ENCODE data around the gene APOH.
A peak's percentile ranks its signal among the peaks of the same experiment; 100 is the strongest.

APOH gene

GRCh38 chr17:66234611-66235010 lies 5.4 kb upstream of the APOH start:
- DNase-seq (ENCODE audit: low spot score) = no peak

- no peak for DNase-seq (ENCODE audit: low spot score)
These were observed 4.0 kb upstream of the APOH start for GRCh38 chr17:66233023-66233753.

DNA sequence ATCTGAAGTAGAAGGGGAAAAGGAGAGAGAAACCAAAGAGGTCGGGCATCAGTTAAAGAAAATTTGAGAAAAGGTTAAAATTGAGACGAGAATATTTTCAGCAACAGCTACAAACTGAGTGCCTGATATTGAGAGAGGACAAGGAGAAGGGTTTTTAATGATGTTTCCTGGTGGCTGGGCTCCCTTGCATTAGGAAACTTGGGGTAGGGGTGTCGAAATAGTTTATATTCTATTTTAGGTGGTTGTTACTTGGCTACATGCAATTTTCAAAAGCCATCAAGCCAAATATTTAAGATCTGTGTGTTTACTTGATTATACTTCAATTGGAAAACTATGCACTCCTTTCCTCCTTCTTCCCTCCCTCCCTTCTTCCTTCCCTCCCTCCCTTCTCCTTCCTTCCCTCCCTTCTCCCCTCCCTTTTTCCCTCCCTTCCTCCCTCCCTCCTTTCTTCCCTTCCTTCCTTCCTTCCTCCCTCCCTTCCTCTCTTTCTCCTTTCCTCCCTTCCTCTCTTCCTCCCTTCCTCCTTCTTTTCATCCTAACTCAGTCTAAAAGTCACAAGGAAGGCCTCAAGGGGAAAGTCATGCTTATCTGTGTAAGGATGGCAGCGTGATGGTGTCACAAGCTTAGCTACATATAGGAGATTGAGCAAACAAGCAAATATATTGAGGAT lies 1.8 kb upstream of the APOH start:
- no peak for DNase-seq (ENCODE audit: low spot score)

DNA sequence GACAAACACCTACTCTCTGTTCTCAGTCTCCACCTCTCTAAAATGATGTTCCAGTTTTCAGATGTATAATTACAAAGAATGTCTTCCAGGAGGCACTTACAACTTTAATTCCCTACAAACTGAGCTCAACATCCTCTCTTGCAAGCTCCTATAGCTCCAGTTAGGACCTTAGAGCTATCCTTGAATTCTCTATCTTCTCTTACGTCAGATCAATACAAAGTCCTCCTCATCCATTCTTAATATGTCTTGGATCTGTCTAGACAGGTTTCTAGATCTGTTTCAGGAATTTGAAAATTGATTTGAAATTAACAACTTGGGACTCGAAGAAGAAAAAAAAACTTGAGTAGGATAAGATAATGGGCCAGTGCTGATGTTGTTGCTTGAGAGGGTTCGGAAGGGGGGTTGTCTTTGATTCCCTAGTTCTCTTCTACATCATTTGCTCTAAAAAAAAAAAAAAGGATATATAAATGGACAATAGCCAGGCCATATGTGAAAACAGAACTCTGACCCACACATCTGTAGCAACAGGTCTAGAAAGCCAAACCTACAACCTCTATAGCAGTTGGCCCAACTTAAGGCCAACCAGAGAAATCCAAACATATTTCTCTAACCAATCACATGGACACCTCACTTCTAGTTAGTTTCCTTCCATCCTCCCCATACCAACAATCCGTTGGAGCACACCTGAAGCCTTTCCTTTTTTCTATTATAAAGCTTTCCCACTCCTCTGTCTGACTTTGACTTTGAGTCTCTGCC lies 746 bp upstream of the APOH start:
- DNase-seq (ENCODE audit: low spot score) = no peak

DNA sequence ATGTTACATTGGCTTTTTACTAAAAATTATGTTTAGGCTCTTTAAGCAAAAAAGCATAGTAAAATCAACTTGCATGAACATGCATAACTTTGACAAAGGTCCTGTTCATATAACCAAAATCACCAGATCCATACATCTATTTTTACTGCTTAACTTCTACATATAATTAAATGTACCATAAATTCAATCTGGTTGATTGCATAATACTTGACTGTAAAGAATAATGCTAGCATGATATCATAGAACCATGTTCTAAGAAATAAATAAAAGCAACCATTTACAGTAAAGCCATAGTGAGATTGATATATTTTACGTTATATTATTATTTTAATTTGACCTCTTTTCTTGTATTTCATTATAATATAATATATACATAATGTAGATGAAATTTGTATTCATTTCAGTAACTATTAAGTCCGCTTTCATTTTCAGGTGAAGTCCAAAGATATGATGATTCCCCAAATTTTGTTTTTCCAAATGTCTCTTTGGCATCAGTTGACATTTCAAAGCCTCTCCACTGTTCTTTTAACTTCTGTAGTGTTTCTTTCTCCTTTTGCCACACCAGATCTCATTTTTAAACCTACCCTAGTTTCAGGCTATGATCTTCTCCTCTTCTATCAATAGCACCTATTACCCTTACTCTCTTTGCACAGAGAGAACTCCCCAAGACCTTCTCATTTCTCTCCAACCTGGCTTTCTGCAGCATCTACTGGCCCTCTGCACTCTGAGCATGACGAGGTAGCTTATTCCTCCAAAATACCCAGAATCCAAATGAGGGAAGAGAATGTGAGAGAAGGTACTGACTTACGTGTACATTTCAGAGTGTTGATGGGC lies 1.8 kb downstream of the APOH start:
- no peak for DNase-seq (ENCODE audit: low spot score)

DNA sequence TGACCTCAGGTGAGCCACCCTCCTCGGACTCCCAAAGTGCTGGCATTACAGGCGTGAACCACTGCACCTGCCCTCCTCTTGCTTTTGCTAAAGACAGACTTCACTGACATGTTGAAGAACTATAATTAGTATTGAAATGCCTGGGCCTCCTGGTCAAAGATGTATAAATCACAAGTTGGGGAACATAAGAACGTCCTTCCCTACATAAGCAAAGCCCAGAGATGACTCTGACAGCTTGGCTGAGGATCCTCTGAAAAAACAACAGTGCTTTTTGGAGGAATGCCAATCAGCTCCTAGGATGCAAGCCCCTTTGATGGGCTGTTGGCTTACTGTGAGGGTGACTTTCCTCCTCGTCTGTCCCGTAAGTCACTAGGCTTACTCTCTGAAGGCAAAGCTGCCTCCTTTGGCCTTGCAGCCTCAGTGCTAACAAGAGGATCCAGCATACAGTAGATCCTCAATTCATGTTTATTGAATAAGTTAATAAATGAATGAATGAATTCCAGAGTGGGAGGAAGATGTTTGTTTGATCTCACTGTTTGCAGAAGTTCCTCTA lies 6.3 kb downstream of the APOH start:
- DNase-seq (ENCODE audit: low spot score) = no peak

GRCh38 chr17:66221755-66222530 lies 7.3 kb downstream of the APOH start:
- no peak for DNase-seq (ENCODE audit: low spot score)

DNA sequence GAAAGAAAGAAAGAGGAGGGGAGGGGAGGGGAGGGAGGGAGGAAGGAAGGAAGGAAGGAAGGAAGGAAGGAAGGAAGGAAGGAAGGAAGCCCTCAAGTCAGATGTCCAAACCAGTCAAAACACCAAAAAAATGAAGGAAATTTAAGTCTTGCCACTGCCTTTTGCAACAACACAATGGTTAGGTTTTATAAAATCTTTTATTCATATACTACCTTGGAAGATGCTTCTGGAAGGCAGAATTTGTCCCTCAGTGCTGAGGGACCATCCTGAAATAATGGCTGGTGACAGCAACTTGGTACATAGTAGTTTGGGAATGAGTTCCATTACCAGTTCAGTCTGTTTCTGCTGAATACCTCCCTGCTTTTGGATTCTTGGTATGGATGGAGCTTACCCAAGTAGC lies 7.9 kb downstream of the APOH start:
- no peak for DNase-seq (ENCODE audit: low spot score)

DNA sequence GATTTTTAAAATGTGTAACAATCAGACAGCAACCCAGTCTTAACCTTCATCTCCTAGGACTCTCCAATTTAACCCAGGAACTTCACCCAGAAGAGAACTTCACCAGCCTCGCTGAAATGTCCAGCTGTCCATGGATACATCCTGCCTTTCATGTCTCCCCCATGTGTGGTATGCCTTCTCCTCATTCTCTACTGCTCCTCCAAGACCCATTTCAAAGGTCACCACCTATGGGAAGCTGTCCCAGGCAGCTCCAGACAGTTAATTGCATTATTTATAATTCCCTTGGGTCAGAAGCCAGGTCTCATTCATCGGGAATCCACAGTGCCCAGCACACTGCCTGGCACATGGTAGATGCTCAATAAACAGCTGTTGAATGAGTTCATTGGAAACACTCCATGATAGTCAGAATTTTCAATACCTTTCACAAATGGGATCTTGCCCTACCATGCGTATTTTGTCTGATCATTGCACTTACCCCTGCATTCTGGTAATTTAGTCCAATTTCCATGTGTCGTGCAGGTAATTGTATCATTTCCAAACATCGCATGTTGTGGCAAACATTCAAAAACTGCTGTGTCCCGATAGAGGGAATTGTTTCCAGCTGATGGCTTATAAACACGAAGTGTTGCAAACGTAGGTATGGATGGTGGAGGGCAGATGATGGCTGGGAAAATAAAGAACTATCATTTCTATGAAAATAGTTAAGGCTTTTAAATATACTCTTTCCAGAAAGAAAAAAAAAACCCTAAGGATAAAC lies 9.0 kb downstream of the APOH start:
- DNase-seq (ENCODE audit: low spot score) = no peak

GRCh38 chr17:66215529-66215911 lies 13.7 kb downstream of the APOH start:
- no peak for DNase-seq (ENCODE audit: low spot score)

- no peak for DNase-seq (ENCODE audit: low spot score)
These were observed 14.2 kb downstream of the APOH start for GRCh38 chr17:66214884-66215528.

GRCh38 chr17:66211047-66211810 lies 18.0 kb downstream of the APOH start:
- no peak for DNase-seq (ENCODE audit: low spot score)

- no peak for DNase-seq (ENCODE audit: low spot score)
These were observed 19.0 kb downstream of the APOH start for GRCh38 chr17:66210208-66210574.

DNA sequence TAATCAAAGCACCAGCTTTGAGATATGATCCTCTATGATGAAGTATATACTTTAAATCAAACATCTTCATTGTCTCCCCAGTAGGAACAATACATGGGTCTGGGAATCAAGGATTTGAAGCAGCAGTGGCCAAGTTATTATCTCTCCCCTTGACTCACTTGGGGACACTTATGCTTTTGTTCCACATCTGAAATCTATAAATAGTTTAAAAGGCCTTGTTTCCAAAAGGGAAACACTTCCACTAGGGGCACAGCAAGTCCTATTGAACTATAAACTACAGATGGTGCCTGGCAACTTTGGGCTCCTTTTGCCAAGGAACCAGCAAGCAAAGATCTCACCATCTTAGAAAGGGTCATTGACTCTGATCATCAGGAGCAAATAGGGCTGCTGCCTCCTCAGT lies 21.3 kb downstream of the APOH start:
- no peak for DNase-seq (ENCODE audit: low spot score)

DNA sequence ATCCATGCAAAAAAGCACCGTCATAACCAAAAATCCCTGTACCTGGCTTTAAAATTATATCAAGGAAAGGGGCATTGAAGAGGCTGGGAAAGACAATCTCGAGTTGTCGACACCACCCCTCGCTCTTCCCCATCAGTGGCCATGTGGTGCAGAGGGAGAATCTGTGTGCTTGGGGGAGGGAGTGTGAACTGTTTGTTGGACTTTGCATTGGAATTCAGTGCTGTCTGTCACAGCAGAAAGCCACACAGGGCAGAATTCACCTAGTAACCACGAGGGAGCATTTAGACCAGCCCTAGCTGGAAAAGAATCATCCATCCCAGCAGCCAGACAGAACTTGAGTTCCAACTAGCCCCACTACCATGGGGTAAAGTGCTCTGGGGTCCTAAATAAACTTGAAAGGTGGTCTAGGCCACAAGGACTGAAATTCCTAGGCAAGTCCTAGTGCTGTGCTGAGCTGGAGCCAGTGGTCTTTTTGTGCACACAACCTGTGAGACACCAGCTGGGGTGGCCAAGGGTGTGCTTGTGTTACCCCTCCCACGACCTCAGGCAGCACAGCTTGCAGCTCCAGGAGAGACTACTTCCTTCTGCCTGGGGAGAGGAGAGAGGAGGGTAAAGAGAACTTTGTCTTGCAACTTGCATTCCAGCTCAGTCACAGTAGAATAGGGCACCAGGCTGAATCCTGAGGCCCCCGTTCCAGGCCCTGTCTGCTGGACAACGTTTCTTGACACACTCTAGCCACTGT lies 25.8 kb downstream of the APOH start:
- no peak for DNase-seq (ENCODE audit: low spot score)

GRCh38 chr17:66200685-66201092 lies 28.5 kb downstream of the APOH start:
- peak; percentile 60 for DNase-seq (ENCODE audit: low spot score)

- no peak for DNase-seq (ENCODE audit: low spot score)
These were observed 31.0 kb downstream of the APOH start for GRCh38 chr17:66198242-66198641.

DNA sequence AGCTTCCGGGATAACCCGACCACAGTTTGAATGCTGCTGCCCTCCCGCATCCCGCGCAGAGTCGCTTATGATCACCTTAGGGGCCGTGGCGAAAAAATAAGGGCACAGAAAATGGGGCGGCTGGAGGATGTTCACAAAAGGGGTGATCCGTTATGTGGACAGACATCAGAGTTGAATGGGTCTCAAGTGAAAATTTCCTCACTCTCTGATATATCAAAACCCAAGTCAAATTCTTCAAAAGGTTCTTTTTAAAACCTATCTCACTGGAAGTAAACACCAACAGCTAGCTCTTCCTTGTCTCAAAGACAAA lies 36.9 kb downstream of the APOH start:
- DNase-seq (ENCODE audit: low spot score) = no peak

Measured in CD4-positive, alpha-beta T cell treated with Interleukin-6 at 100 ng/mL for 8 hours (primary cell).